ENCODE measurements around the gene MRPL36. TPM values are rescaled to one million over a fixed set of nuclear protein-coding genes. Genes with fewer than 3 reads are reported as not detected.

Gene MRPL36
- total and polyA plus RNA-seq, 2 experiments from 2014 or later: 47.5 to 149 TPM

GRCh38 chr5:1768283-1769000 lies 31.2 kb downstream of the MRPL36 start:
- Histone ChIP-seq H3K79me2 (replicated peaks; ENCODE audit: insufficient read depth) (no peaks in the 10 kb centered on the region), H3K4me2 (no peak overlapping the region), H2AFZ (no peak overlapping the region), H3K27ac (ENCODE audit: low read depth) (no peak overlapping the region), H3K4me1 (ENCODE audit: insufficient read depth) (no peaks in the 10 kb centered on the region), H4K20me1 (replicated peaks; ENCODE audit: insufficient read depth) (no peaks in the 10 kb centered on the region), H3K27me3 (ENCODE audit: insufficient read depth) (no peaks in the 10 kb centered on the region), H3K4me3 (no peak overlapping the region), H3K36me3 (ENCODE audit: insufficient read depth) (no peaks in the 10 kb centered on the region), H3F3A (replicated peaks; ENCODE audit: low read depth) (no peaks in the 10 kb centered on the region), H3K9me2 (ENCODE audit: insufficient read depth) (no peaks in the 10 kb centered on the region)
- no peak for TF ChIP-seq STAT1 (IDR thresholded peaks at IDR 0.05; ENCODE audit: unreplicated experiment)
- TF ChIP-seq REST (IDR thresholded peaks at IDR 0.05; ENCODE audit: unreplicated experiment): no peak
- no peak for TF ChIP-seq ZNF331 (CRISPR knock-in tag; IDR thresholded peaks at IDR 0.05; ENCODE audit: low read depth)
- TF ChIP-seq EZH2phosphoT487 (IDR thresholded peaks at IDR 0.05; ENCODE audit: unreplicated experiment): no peak
- TF ChIP-seq CREB1 (CRISPR knock-in tag; IDR thresholded peaks at IDR 0.05; ENCODE audit: low read depth): no peak
- TF ChIP-seq POLR2AphosphoS5 (IDR thresholded peaks at IDR 0.05; ENCODE audit: low read depth): no peak
- no peak for TF ChIP-seq NANOG (IDR thresholded peaks at IDR 0.05; ENCODE audit: borderline replicate concordance)
- TF ChIP-seq ETS1 (IDR thresholded peaks at IDR 0.05): no peak
- TF ChIP-seq CTCF (conservative IDR thresholded peaks at IDR 0.05; ENCODE audit: low read depth in 2 of 2): no peak
- TF ChIP-seq JUNB (IDR thresholded peaks at IDR 0.05; ENCODE audit: unreplicated experiment): no peak
- TF ChIP-seq ZNF114 (CRISPR knock-in tag; IDR thresholded peaks at IDR 0.05): no peak
- TF ChIP-seq ZNF462 (CRISPR knock-in tag; IDR thresholded peaks at IDR 0.05): no peak
- TF ChIP-seq EZH2 (IDR thresholded peaks at IDR 0.05; ENCODE audit: low read depth, unreplicated experiment): no peak
- Mint-ChIP-seq H3K4me3 (no peak overlapping the region), H3K27ac (no peak overlapping the region), H3K4me1 (peaks cover 15% of the 10 kb centered on the region), H3K9me3 (no peaks in the 10 kb centered on the region), H3K36me3 (ENCODE audit: low read depth) (no peaks in the 10 kb centered on the region), H3K27me3 (ENCODE audit: insufficient read depth, low read depth, poor library complexity) (peaks cover 7% of the 10 kb centered on the region)
- ATAC-seq: no peak
- no peak for DNase-seq (ENCODE audit: low spot score)

All from GM23338 (cell line).